ENCODE data around the gene EPHX1. TPM values are rescaled to one million over a fixed set of nuclear protein-coding genes. Genes with fewer than 3 reads are reported as not detected.

Gene EPHX1
- total RNA-seq, 1 donor from 2014 or later, result 82.8 TPM

DNA sequence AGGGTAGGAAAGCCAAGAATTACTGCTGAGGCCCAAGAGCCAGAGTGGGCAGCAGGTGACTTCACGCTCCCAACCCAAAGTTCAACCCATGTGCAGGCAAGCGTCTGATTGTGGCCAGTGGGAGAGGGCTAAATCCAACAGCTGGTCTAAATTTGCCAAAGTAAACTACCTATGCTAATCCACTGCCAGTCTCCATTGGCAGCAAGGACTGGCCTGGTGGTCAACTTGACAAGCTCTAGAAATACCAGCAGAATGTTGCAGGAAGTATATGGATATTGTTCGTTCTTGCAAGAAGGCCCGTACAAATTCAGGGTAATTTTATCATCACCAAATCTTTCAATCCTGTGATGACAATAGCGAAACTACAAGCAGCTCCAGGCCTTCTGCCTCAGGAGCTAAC, 70.7 kb downstream of the EPHX1 start:
- TF ChIP-seq, protein P1, sequence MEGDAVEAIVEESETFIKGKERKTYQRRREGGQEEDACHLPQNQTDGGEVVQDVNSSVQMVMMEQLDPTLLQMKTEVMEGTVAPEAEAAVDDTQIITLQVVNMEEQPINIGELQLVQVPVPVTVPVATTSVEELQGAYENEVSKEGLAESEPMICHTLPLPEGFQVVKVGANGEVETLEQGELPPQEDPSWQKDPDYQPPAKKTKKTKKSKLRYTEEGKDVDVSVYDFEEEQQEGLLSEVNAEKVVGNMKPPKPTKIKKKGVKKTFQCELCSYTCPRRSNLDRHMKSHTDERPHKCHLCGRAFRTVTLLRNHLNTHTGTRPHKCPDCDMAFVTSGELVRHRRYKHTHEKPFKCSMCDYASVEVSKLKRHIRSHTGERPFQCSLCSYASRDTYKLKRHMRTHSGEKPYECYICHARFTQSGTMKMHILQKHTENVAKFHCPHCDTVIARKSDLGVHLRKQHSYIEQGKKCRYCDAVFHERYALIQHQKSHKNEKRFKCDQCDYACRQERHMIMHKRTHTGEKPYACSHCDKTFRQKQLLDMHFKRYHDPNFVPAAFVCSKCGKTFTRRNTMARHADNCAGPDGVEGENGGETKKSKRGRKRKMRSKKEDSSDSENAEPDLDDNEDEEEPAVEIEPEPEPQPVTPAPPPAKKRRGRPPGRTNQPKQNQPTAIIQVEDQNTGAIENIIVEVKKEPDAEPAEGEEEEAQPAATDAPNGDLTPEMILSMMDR (IDR thresholded peaks at IDR 0.05; ENCODE audit: insufficient read depth, low read depth, low read length), result no peak
- no peak for TF ChIP-seq EZH2 (IDR thresholded peaks at IDR 0.05; ENCODE audit: insufficient read depth, low read length)
- FAIRE-seq (no peak), DNase-seq (ENCODE audit: low read depth) (no peak)
- no peaks in the 10 kb centered on the region for H3K9me3 Mint-ChIP-seq (ENCODE audit: unreplicated experiment)
- no peak overlapping the region for H3K4me3 ChIP-seq (ENCODE audit: insufficient read depth, low read depth, low read length)
- H3K27me3 Mint-ChIP-seq (ENCODE audit: low read depth, unreplicated experiment), result peaks cover 2% of the 10 kb centered on the region
- peaks cover 49% of the 10 kb centered on the region for H4K20me1 ChIP-seq (ENCODE audit: insufficient read depth, low read length)
- H3K79me2 ChIP-seq (ENCODE audit: insufficient read depth, low read length), result no peaks in the 10 kb centered on the region
- H3K27ac ChIP-seq (ENCODE audit: low read depth, low read length), result no peak overlapping the region
- H3K4me3 Mint-ChIP-seq (ENCODE audit: unreplicated experiment), result peak overlapping the region; percentile 89
- H3K9ac ChIP-seq (ENCODE audit: low read length), result no peak overlapping the region
- H3K4me1 ChIP-seq (ENCODE audit: insufficient read depth, low read length), result peaks cover 9% of the 10 kb centered on the region
- peaks cover 7% of the 10 kb centered on the region for H3K4me1 Mint-ChIP-seq (ENCODE audit: low read depth, unreplicated experiment)
- no peak overlapping the region for H3K27ac Mint-ChIP-seq (ENCODE audit: unreplicated experiment)
- H3K36me3 ChIP-seq (ENCODE audit: insufficient read depth, low read length), result no peaks in the 10 kb centered on the region
- no peaks in the 10 kb centered on the region for H3K9me3 ChIP-seq (ENCODE audit: insufficient read depth, low read depth, low read length)
- H3K4me2 ChIP-seq (ENCODE audit: low read length), result peak overlapping the region; percentile 93
- no peaks in the 10 kb centered on the region for H3K27me3 ChIP-seq (ENCODE audit: insufficient read depth, low read length)
- H2AFZ ChIP-seq (ENCODE audit: low read depth, low read length), result no peak overlapping the region
- H3K36me3 Mint-ChIP-seq (ENCODE audit: low read depth, unreplicated experiment), result peaks cover 1% of the 10 kb centered on the region

DNA sequence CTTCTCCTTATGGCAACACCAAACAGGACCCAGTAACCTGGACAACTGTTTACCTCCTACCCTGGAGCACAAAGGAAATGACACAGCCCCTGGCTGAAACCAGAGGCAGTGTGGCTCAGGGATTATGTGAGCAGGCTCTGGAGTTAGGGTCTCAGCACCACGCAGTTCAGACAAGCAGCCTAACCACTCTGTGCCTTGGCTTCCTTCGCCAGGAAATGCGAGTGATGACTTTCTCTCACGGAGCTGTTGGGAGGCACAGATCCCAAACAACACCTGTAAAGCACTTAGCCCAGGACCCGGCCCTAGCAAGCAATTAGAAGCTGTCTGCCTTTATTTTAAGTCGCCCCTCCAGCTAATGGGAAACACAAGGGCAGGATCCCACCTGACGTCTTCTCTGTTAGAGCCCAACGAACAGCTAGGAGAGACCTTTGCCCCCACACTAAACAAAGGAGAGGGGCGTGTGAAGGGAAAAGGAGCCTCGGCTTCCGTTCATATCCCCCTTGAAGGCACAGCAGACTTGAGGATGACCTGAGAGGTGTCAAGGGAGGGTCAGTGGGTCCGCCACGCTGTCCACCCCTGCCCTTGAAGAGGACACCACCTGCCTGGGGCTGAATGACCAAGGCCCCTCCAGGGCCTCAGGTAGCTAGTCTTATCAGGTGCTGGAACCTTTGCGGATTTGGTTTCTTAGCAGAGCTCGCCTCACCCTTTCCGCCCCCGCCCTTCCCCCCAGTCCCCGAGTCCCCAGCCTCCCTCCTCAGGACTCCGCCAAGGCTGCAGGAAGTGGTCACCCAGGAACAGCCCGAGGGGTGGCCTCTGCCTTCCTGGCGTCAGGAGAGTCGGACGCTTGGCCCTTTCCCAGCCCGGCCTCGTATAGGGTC, 71.4 kb downstream of the EPHX1 start:
- no peak for TF ChIP-seq EZH2 (IDR thresholded peaks at IDR 0.05; ENCODE audit: insufficient read depth, low read length)
- TF ChIP-seq, protein P1 (IDR thresholded peaks at IDR 0.05; ENCODE audit: insufficient read depth, low read depth, low read length), result no peak
- FAIRE-seq (no peak), DNase-seq (ENCODE audit: low read depth) (peak; percentile 26)
- H3K9me3 Mint-ChIP-seq (ENCODE audit: unreplicated experiment), result no peaks in the 10 kb centered on the region
- no peaks in the 10 kb centered on the region for H3K79me2 ChIP-seq (ENCODE audit: insufficient read depth, low read length)
- H3K4me2 ChIP-seq (ENCODE audit: low read length), result peak overlapping the region; percentile 93
- H3K4me3 Mint-ChIP-seq (ENCODE audit: unreplicated experiment), result peak overlapping the region; percentile 89
- H3K27me3 Mint-ChIP-seq (ENCODE audit: low read depth, unreplicated experiment), result peaks cover 4% of the 10 kb centered on the region
- H3K36me3 ChIP-seq (ENCODE audit: insufficient read depth, low read length), result no peaks in the 10 kb centered on the region
- H3K36me3 Mint-ChIP-seq (ENCODE audit: low read depth, unreplicated experiment), result peaks cover 1% of the 10 kb centered on the region
- H3K9ac ChIP-seq (ENCODE audit: low read length), result peak overlapping the region; percentile 80
- peaks cover 9% of the 10 kb centered on the region for H3K4me1 ChIP-seq (ENCODE audit: insufficient read depth, low read length)
- H3K27me3 ChIP-seq (ENCODE audit: insufficient read depth, low read length), result no peaks in the 10 kb centered on the region
- peaks cover 43% of the 10 kb centered on the region for H4K20me1 ChIP-seq (ENCODE audit: insufficient read depth, low read length)
- H3K27ac Mint-ChIP-seq (ENCODE audit: unreplicated experiment), result peak overlapping the region; percentile 62
- H3K4me3 ChIP-seq (ENCODE audit: insufficient read depth, low read depth, low read length), result peak overlapping the region; percentile 92
- peaks cover 7% of the 10 kb centered on the region for H3K4me1 Mint-ChIP-seq (ENCODE audit: low read depth, unreplicated experiment)
- H2AFZ ChIP-seq (ENCODE audit: low read depth, low read length), result peak overlapping the region; percentile 98
- peak overlapping the region; percentile 48 for H3K27ac ChIP-seq (ENCODE audit: low read depth, low read length)
- H3K9me3 ChIP-seq (ENCODE audit: insufficient read depth, low read depth, low read length), result no peaks in the 10 kb centered on the region
